SK-N-SH (cell line): ENCODE data around the gene STK39. TPM values are rescaled to one million over a fixed set of nuclear protein-coding genes. Genes with fewer than 3 reads are reported as not detected.

Source experiments
- CTCF ChIA-PET: fragments of 300-600, 350-600 bp; formaldehyde crosslinking; extraction: SDS; loops from one replicate; lab custom pipeline; 2021; lab: Yijun Ruan, JAX
- POLR2A ChIA-PET: fragments of 350-600 bp; sonication (Branson Sonifier 250); formaldehyde crosslinking; extraction: SDS; loops from one replicate; lab custom pipeline; 2020; ENCODE audit warnings: antibody characterized with exemption, inconsistent platforms; lab: Yijun Ruan, JAX
- DNase-seq: peaks from one replicate; pipeline ENCODE4 v3.0.0; 2012
- H2AFZ ChIP-seq: fragments of 200-600 bp; sonication (generic); 2 replicates; pipeline ENCODE4 v1.8.1; 2016; ENCODE audit warnings: antibody characterized with exemption, mild to moderate bottlenecking, low read depth
- H3F3A ChIP-seq: fragments of 200-600 bp; sonication (generic); replicated peaks from 2 replicates; pipeline ENCODE3; 2016; ENCODE audit warnings: antibody characterized with exemption, mild to moderate bottlenecking; ENCODE audit not compliant: insufficient read depth
- H3K27ac ChIP-seq, 2 experiments: fragments of 200-500 bp in 1 of 2; fragments of 200-600 bp in 1 of 2; sonication (Bioruptor generic) in 1 of 2; sonication (generic), shearing (Covaris generic) in 1 of 2; 2 replicates each; pipeline versions ENCODE4 v1.5.1 to v1.6.1; 2014 to 2016; ENCODE audit warnings: low read depth in 2 of 2, inconsistent platforms in 1 of 2, low read length in 1 of 2, mild to moderate bottlenecking in 1 of 2, mixed read lengths in 1 of 2
- H3K27me3 ChIP-seq: fragments of 200-600 bp; sonication (generic), shearing (Covaris generic); 2 replicates; pipeline ENCODE4 v1.6.1; 2016; ENCODE audit warnings: mixed run types; ENCODE audit not compliant: insufficient read depth
- H3K36me3 ChIP-seq, 2 experiments: fragments of 200-500 bp in 1 of 2; fragments of 200-600 bp in 1 of 2; sonication (Bioruptor generic) in 1 of 2; sonication (generic) in 1 of 2; replicated peaks in 1 of 2; 2 replicates each; pipeline versions ENCODE3 to v1.5.1; 2014 to 2016; ENCODE audit warnings: low read length in 1 of 2, mild to moderate bottlenecking in 1 of 2; ENCODE audit not compliant: insufficient read depth in 2 of 2, control insufficient read depth in 1 of 2
- H3K4me1 ChIP-seq, 2 experiments: fragments of 200-500 bp in 1 of 2; fragments of 200-600 bp in 1 of 2; sonication (Bioruptor generic) in 1 of 2; sonication (generic), shearing (Covaris generic) in 1 of 2; 2 replicates each; pipeline versions ENCODE4 v1.5.1 to v1.6.1; 2014 to 2016; ENCODE audit warnings: low read depth in 1 of 2, low read length in 1 of 2, mixed run types in 1 of 2; ENCODE audit not compliant: insufficient read depth in 2 of 2, control insufficient read depth in 1 of 2
- H3K4me2 ChIP-seq: fragments of 200-600 bp; sonication (generic), shearing (Covaris generic); 2 replicates; pipeline ENCODE4 v1.6.1; 2017; ENCODE audit warnings: mixed run types
- H3K4me3 ChIP-seq, 2 experiments: fragments of 200-500 bp in 1 of 2; fragments of 200-600 bp in 1 of 2; sonication (Bioruptor generic) in 1 of 2; sonication (generic), shearing (Covaris generic) in 1 of 2; 2 replicates each; pipeline versions ENCODE4 v1.5.1 to v1.8.1; 2014 to 2016; ENCODE audit warnings: low read depth in 2 of 2, inconsistent platforms in 1 of 2, low read length in 1 of 2, mild to moderate bottlenecking in 1 of 2, mixed read lengths in 1 of 2, moderate library complexity in 1 of 2
- H3K79me2 ChIP-seq: fragments of 200-600 bp; sonication (generic); 2 replicates; pipeline ENCODE4 v1.8.1; 2017; ENCODE audit warnings: mild to moderate bottlenecking; ENCODE audit not compliant: insufficient read depth
- H3K9ac ChIP-seq: fragments of 200-600 bp; sonication (generic); 2 replicates; pipeline ENCODE4 v1.6.1; 2017; ENCODE audit warnings: mixed run types
- H3K9me2 ChIP-seq: fragments of 200-600 bp; sonication (generic); 2 replicates; pipeline ENCODE4 v1.6.1; 2017; ENCODE audit warnings: mixed run types
- H3K9me3 ChIP-seq: fragments of 200-600 bp; sonication (generic); 2 replicates; pipeline ENCODE4 v1.6.1; 2017; ENCODE audit warnings: mixed run types, mild to moderate bottlenecking, moderate library complexity
- H4K20me1 ChIP-seq: fragments of 200-600 bp; sonication (generic); 2 replicates; pipeline ENCODE4 v1.6.1; 2017; ENCODE audit warnings: mild to moderate bottlenecking, mixed run types; ENCODE audit not compliant: insufficient read depth
- CTCF ChIP-seq: fragments of 200-600 bp; sonication (generic); IDR thresholded peaks from 2 replicates; pipeline ENCODE4 v1.6.1; 2017; ENCODE audit warnings: antibody characterized with exemption, mild to moderate bottlenecking, moderate library complexity
- FOSL2 ChIP-seq: IDR thresholded peaks from 2 replicates; pipeline ENCODE4 v1.4.0; 2012; ENCODE audit warnings: low read depth, mild to moderate bottlenecking, moderate library complexity, borderline replicate concordance
- FOXJ3 ChIP-seq: sonication (generic); formaldehyde crosslinking; IDR thresholded peaks from 2 replicates; pipeline ENCODE4 v1.5.1; 2020; ENCODE audit warnings: mild to moderate bottlenecking, missing genetic modification reagents
- GABPA ChIP-seq: IDR thresholded peaks from 2 replicates; pipeline ENCODE4 v1.4.0; 2012; ENCODE audit warnings: low read depth, mild to moderate bottlenecking
- JUND ChIP-seq: IDR thresholded peaks from 2 replicates; pipeline ENCODE4 v1.4.0; 2012
- MEF2A ChIP-seq: IDR thresholded peaks from 2 replicates; pipeline ENCODE4 v1.4.0; 2012; ENCODE audit warnings: low read depth, borderline replicate concordance
- RFX5 ChIP-seq: IDR thresholded peaks from 2 replicates; pipeline ENCODE4 v1.6.1; 2012; ENCODE audit warnings: mild to moderate bottlenecking, improper control_type of control experiment, low read length
- RXRA ChIP-seq: IDR thresholded peaks from 2 replicates; pipeline ENCODE4 v1.4.0; 2012; ENCODE audit warnings: low read depth, mild to moderate bottlenecking, borderline replicate concordance
- SIN3A ChIP-seq: IDR thresholded peaks from 2 replicates; pipeline ENCODE4 v1.6.1; 2012; ENCODE audit warnings: low read depth, mild to moderate bottlenecking, low read length, moderate library complexity, borderline replicate concordance
- SMC3 ChIP-seq: IDR thresholded peaks from 2 replicates; pipeline ENCODE4 v1.6.1; 2012; ENCODE audit warnings: low read depth, low read length, improper control_type of control experiment
- USF2 ChIP-seq: fragments of 150-350 bp; IDR thresholded peaks from 2 replicates; pipeline ENCODE4 v1.6.1; 2017; ENCODE audit warnings: antibody characterized with exemption, low read length, low read depth, borderline replicate concordance
- YY1 ChIP-seq: IDR thresholded peaks from 2 replicates; pipeline ENCODE4 v1.4.0; 2012; ENCODE audit warnings: low read depth, mild to moderate bottlenecking
- WGBS: methylation state at CpG from one replicate; pipeline ENCODE4 v1.1.6; 2017; ENCODE audit warnings: low lambda C conversion rate; 5-methylcytosine and 5-hydroxymethylcytosine counted together
- polyA plus RNA-seq, 3 experiments: library from polyadenylated mRNA; depleted of rRNA; stranded (reverse); fragments of >200 nt; gene quantifications; 2 replicates each; pipeline ENCODE4 v1.2.3, GENCODE V29; 2012
- TF ChIP-seq, protein P1 (sequence below): IDR thresholded peaks from 2 replicates; pipeline ENCODE4 v1.6.1; 2012; ENCODE audit warnings: mild to moderate bottlenecking, low read depth, low read length, moderate library complexity
- TF ChIP-seq, protein P2 (sequence below): IDR thresholded peaks from 2 replicates; pipeline ENCODE4; 2012

The STK39 gene
- polyA plus RNA-seq, 1 of the 3 experiments (the other 2 are of a cell fraction), result 9.6 TPM

DNA sequence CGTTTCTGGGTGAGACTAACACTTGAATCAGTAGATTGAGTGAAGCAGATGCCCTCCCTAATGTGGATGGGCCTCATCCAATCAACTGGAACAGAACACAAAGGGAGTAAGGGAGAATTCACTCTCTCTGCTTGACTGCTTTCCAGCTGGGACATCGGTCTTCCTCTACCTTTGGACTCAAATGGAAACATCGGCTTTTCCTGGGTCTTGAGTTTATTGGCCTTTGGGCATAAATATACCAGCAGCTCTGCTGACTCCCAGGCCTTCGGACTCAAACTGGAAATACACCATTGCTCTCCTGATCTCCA lies 311.6 kb downstream of the STK39 start:
- no peaks in the 10 kb centered on the region for H3K9me3 ChIP-seq

More for the DNA sequence above, 311.6 kb downstream of the STK39 start:
- H3K9me2 ChIP-seq, result no peaks in the 10 kb centered on the region
- H3F3A ChIP-seq, result no peaks in the 10 kb centered on the region
- no peak overlapping the region for H3K27ac ChIP-seq
- H3K4me1 ChIP-seq, result peaks cover 0 to 3% of the 10 kb centered on the region in 2 experiments; a peak in 1 of 4 replicates
- TF ChIP-seq, protein P1, sequence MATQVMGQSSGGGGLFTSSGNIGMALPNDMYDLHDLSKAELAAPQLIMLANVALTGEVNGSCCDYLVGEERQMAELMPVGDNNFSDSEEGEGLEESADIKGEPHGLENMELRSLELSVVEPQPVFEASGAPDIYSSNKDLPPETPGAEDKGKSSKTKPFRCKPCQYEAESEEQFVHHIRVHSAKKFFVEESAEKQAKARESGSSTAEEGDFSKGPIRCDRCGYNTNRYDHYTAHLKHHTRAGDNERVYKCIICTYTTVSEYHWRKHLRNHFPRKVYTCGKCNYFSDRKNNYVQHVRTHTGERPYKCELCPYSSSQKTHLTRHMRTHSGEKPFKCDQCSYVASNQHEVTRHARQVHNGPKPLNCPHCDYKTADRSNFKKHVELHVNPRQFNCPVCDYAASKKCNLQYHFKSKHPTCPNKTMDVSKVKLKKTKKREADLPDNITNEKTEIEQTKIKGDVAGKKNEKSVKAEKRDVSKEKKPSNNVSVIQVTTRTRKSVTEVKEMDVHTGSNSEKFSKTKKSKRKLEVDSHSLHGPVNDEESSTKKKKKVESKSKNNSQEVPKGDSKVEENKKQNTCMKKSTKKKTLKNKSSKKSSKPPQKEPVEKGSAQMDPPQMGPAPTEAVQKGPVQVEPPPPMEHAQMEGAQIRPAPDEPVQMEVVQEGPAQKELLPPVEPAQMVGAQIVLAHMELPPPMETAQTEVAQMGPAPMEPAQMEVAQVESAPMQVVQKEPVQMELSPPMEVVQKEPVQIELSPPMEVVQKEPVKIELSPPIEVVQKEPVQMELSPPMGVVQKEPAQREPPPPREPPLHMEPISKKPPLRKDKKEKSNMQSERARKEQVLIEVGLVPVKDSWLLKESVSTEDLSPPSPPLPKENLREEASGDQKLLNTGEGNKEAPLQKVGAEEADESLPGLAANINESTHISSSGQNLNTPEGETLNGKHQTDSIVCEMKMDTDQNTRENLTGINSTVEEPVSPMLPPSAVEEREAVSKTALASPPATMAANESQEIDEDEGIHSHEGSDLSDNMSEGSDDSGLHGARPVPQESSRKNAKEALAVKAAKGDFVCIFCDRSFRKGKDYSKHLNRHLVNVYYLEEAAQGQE, result no peak
- TF ChIP-seq RXRA (no peak), GABPA (no peak), MEF2A (no peak), JUND (no peak), YY1 (no peak), FOSL2 (no peak), RFX5 (no peak), CTCF (no peak), USF2 (no peak), SMC3 (no peak), FOXJ3 (CRISPR knock-in tag) (no peak), SIN3A (no peak)
- TF ChIP-seq, protein P2, sequence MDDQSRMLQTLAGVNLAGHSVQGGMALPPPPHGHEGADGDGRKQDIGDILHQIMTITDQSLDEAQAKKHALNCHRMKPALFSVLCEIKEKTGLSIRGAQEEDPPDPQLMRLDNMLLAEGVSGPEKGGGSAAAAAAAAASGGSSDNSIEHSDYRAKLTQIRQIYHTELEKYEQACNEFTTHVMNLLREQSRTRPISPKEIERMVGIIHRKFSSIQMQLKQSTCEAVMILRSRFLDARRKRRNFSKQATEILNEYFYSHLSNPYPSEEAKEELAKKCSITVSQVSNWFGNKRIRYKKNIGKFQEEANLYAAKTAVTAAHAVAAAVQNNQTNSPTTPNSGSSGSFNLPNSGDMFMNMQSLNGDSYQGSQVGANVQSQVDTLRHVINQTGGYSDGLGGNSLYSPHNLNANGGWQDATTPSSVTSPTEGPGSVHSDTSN, result no peak
- H3K4me2 ChIP-seq, result no peak overlapping the region
- no peaks in the 10 kb centered on the region for H3K36me3 ChIP-seq
- DNase-seq, result no peak
- no peak overlapping the region for H2AFZ ChIP-seq
- no peaks in the 10 kb centered on the region for H4K20me1 ChIP-seq
- CTCF ChIA-PET, result no interaction called here
- WGBS, result 61% methylated on average over 4 of the region's 4 CpGs
- no peak overlapping the region for H3K9ac ChIP-seq
- H3K79me2 ChIP-seq, result no peaks in the 10 kb centered on the region
- POLR2A ChIA-PET, result no interaction called here
- no peaks in the 10 kb centered on the region; the same call in 1 of the 2 replicates for H3K27me3 ChIP-seq
- no peak overlapping the region for H3K4me3 ChIP-seq
